IMR-90 (cell line): ENCODE results near the gene ANKRD11. TPM values are rescaled to one million over a fixed set of nuclear protein-coding genes. Genes with fewer than 3 reads are reported as not detected.

Source experiments
- ATAC-seq: fragments of 200-7000 bp; cut with Tn5 transposase; 2 replicates; pipeline ENCODE4 v1.9.1; 2020; ENCODE audit warnings: low read depth, mild to moderate bottlenecking, moderate library complexity
- BruUV-seq: library from RNA; stranded (reverse); fragments of 400-500 nt; replicated peaks from 2 replicates; lab custom pipeline; 2021; lab: Mats Ljungman, UMichigan
- CTCF ChIA-PET: fragments of 300-600 bp; formaldehyde crosslinking; extraction: SDS; loops from one replicate; lab custom pipeline; 2021; ENCODE audit warnings: antibody characterized with exemption; lab: Yijun Ruan, JAX
- POLR2A ChIA-PET: fragments of 300-600 bp; sonication (Branson Sonifier 250); formaldehyde crosslinking; loops from one replicate; lab custom pipeline; 2022; ENCODE audit warnings: antibody characterized with exemption; ENCODE audit not compliant: unreplicated experiment; lab: Charles Lee
- DNase-seq: peaks from one replicate; pipeline ENCODE4 v3.0.0; 2013
- H2AFZ ChIP-seq: replicated peaks from 2 replicates; pipeline ENCODE3; 2013; ENCODE audit warnings: low read length, mild to moderate bottlenecking; ENCODE audit not compliant: poor library complexity
- H2AK5ac ChIP-seq: 2 replicates; pipeline ENCODE4 v1.6.1; 2013; ENCODE audit warnings: low read depth, low read length, inconsistent platforms
- H2AK9ac ChIP-seq: replicated peaks from 2 replicates; pipeline ENCODE3; 2013; ENCODE audit warnings: mild to moderate bottlenecking, low read depth, low read length, moderate library complexity; ENCODE audit not compliant: poor library complexity
- H2BK120ac ChIP-seq: 2 replicates; pipeline ENCODE4 v1.6.1; 2013; ENCODE audit warnings: low read depth, low read length, inconsistent platforms
- H2BK15ac ChIP-seq: 3 replicates; pipeline ENCODE4 v1.6.1; 2013; ENCODE audit warnings: low read depth, low read length, inconsistent platforms
- H2BK20ac ChIP-seq: 2 replicates; pipeline ENCODE4 v1.6.1; 2013; ENCODE audit warnings: low read depth, mild to moderate bottlenecking, inconsistent platforms, low read length, moderate library complexity
- H2BK5ac ChIP-seq: 2 replicates; pipeline ENCODE4 v1.6.1; 2013; ENCODE audit warnings: mild to moderate bottlenecking, low read depth, low read length, inconsistent platforms; ENCODE audit not compliant: poor library complexity, severe bottlenecking
- H3K14ac ChIP-seq: replicated peaks from 2 replicates; pipeline ENCODE4 v1.6.1; 2013; ENCODE audit warnings: low read depth, low read length, inconsistent platforms
- H3K18ac ChIP-seq: 2 replicates; pipeline ENCODE4 v1.6.1; 2013; ENCODE audit warnings: low read depth, low read length, control low read depth
- H3K23ac ChIP-seq: 2 replicates; pipeline ENCODE4 v1.6.1; 2013; ENCODE audit warnings: low read depth, low read length, inconsistent platforms
- H3K27ac ChIP-seq: 2 replicates; pipeline ENCODE4 v1.5.1; 2013; ENCODE audit warnings: mild to moderate bottlenecking, control low read depth, low read length; ENCODE audit not compliant: insufficient read depth
- H3K27me3 ChIP-seq: 2 replicates; pipeline ENCODE4 v1.6.1; 2013; ENCODE audit warnings: low read length; ENCODE audit not compliant: control insufficient read depth, insufficient read depth
- H3K36me3 ChIP-seq: 2 replicates; pipeline ENCODE4 v1.6.1; 2013; ENCODE audit warnings: low read length, mixed read lengths; ENCODE audit not compliant: control insufficient read depth, insufficient read depth
- H3K4ac ChIP-seq: 2 replicates; pipeline ENCODE4 v1.6.1; 2013; ENCODE audit warnings: low read depth, low read length, inconsistent platforms
- H3K4me1 ChIP-seq: 2 replicates; pipeline ENCODE4 v1.6.1; 2013; ENCODE audit warnings: low read length, mixed read lengths; ENCODE audit not compliant: control insufficient read depth, insufficient read depth
- H3K4me2 ChIP-seq: 2 replicates; pipeline ENCODE4 v1.6.1; 2013; ENCODE audit warnings: low read depth, mild to moderate bottlenecking, control low read depth, low read length, moderate library complexity
- H3K4me3 ChIP-seq: 2 replicates; pipeline ENCODE4 v1.5.1; 2013; ENCODE audit warnings: low read depth, mild to moderate bottlenecking, control low read depth, low read length, moderate library complexity; ENCODE audit not compliant: insufficient read depth
- H3K56ac ChIP-seq: 2 replicates; pipeline ENCODE4 v1.6.1; 2013; ENCODE audit warnings: low read length, inconsistent platforms; ENCODE audit not compliant: insufficient read depth; ENCODE audit errors: extremely low read depth
- H3K79me1 ChIP-seq, 2 experiments: 2 replicates each; pipeline ENCODE4 v1.6.1; 2013; ENCODE audit warnings: low read length in 2 of 2, inconsistent platforms in 1 of 2, low read depth in 1 of 2
- H3K9ac ChIP-seq: 2 replicates; pipeline ENCODE4 v1.6.1; 2013; ENCODE audit warnings: low read depth, low read length, control low read depth
- H3K9me1 ChIP-seq: 2 replicates; pipeline ENCODE4 v1.6.1; 2013; ENCODE audit warnings: low read length, inconsistent platforms; ENCODE audit not compliant: insufficient read depth
- H3K9me3 ChIP-seq: 2 replicates; pipeline ENCODE4 v1.6.1; 2013; ENCODE audit warnings: low read length; ENCODE audit not compliant: control insufficient read depth, insufficient read depth
- H4K20me1 ChIP-seq: 2 replicates; pipeline ENCODE4 v1.6.1; 2013; ENCODE audit warnings: low read length, inconsistent platforms; ENCODE audit not compliant: insufficient read depth
- H4K5ac ChIP-seq: 2 replicates; pipeline ENCODE4 v1.6.1; 2013; ENCODE audit warnings: mild to moderate bottlenecking, low read depth, low read length, control low read depth
- H4K8ac ChIP-seq, 2 experiments: 2 replicates each; pipeline ENCODE4 v1.6.1; 2013; ENCODE audit warnings: low read depth in 2 of 2, low read length in 2 of 2, control low read depth in 1 of 2, inconsistent platforms in 1 of 2
- H4K91ac ChIP-seq: 2 replicates; pipeline ENCODE4 v1.6.1; 2013; ENCODE audit warnings: low read depth, low read length, inconsistent platforms; ENCODE audit not compliant: insufficient read depth
- BHLHE40 ChIP-seq: fragments of 150-350 bp; IDR thresholded peaks from 2 replicates; pipeline ENCODE4 v1.6.1; 2016; ENCODE audit warnings: mild to moderate bottlenecking, low read depth, low read length
- CEBPB ChIP-seq: IDR thresholded peaks from 2 replicates; pipeline ENCODE4 v1.6.1; 2012; ENCODE audit warnings: low read depth, low read length, improper control_type of control experiment
- CHD1 ChIP-seq: IDR thresholded peaks from 2 replicates; pipeline ENCODE4 v1.6.1; 2012; ENCODE audit warnings: low read depth, low read length, improper control_type of control experiment
- FOS ChIP-seq: fragments of 150-350 bp; IDR thresholded peaks from 2 replicates; pipeline ENCODE4 v1.6.1; 2016; ENCODE audit warnings: low read depth, low read length
- MAFK ChIP-seq: IDR thresholded peaks from 2 replicates; pipeline ENCODE4 v1.6.1; 2012; ENCODE audit warnings: low read depth, low read length, improper control_type of control experiment
- MAZ ChIP-seq: IDR thresholded peaks from 2 replicates; pipeline ENCODE4 v1.6.1; 2012; ENCODE audit warnings: low read depth, mild to moderate bottlenecking, low read length, improper control_type of control experiment, moderate library complexity, borderline replicate concordance
- MXI1 ChIP-seq: IDR thresholded peaks from 2 replicates; pipeline ENCODE4 v1.6.1; 2012; ENCODE audit warnings: low read depth, mild to moderate bottlenecking, low read length, moderate library complexity, borderline replicate concordance
- NFE2L2 ChIP-seq: fragments of 150-350 bp; IDR thresholded peaks from 2 replicates; pipeline ENCODE4 v1.6.1; 2016; ENCODE audit warnings: low read depth, mild to moderate bottlenecking, low read length
- POLR2A ChIP-seq: IDR thresholded peaks from 2 replicates; pipeline ENCODE4 v1.6.1; 2012; ENCODE audit warnings: mild to moderate bottlenecking, low read depth, low read length
- RAD21 ChIP-seq: IDR thresholded peaks from 2 replicates; pipeline ENCODE4 v1.6.1; 2012; ENCODE audit warnings: low read length, improper control_type of control experiment
- RCOR1 ChIP-seq: IDR thresholded peaks from 2 replicates; pipeline ENCODE4 v1.6.1; 2012; ENCODE audit warnings: mild to moderate bottlenecking, low read length, improper control_type of control experiment; ENCODE audit not compliant: insufficient replicate concordance
- RFX5 ChIP-seq: IDR thresholded peaks from 2 replicates; pipeline ENCODE4 v1.8.0; 2012; ENCODE audit warnings: low read depth, mild to moderate bottlenecking, low read length, moderate library complexity
- SMC3 ChIP-seq: fragments of 150-350 bp; IDR thresholded peaks from 2 replicates; pipeline ENCODE4 v1.6.1; 2016; ENCODE audit warnings: low read depth, mild to moderate bottlenecking, antibody characterized with exemption, low read length, moderate library complexity
- USF2 ChIP-seq: fragments of 150-350 bp; IDR thresholded peaks from 2 replicates; pipeline ENCODE4 v1.6.1; 2017; ENCODE audit warnings: mild to moderate bottlenecking, antibody characterized with exemption, low read length, low read depth
- WGBS, 2 experiments: methylation state at CpG; one replicate each; pipeline versions ENCODE4 v1.1.5 to v1.1.7; 2013; ENCODE audit warnings: missing lambda C conversion rate in 2 of 2; ENCODE audit not compliant: insufficient read length in 1 of 2; ENCODE audit errors: extremely low coverage in 2 of 2; 5-methylcytosine and 5-hydroxymethylcytosine counted together
- dilution Hi-C: fragments of 300-500 bp; cut with HindIII; formaldehyde crosslinking; loops from one replicate; pipeline ENCODE4 v1.14.3; 2018; ENCODE audit warnings: low sequenced_read_pairs; ENCODE audit not compliant: unreplicated experiment
- in situ Hi-C: fragments of 300-500 bp; cut with MboI; formaldehyde crosslinking; loops from 3 replicates; pipeline ENCODE4 v1.14.3; 2019; ENCODE audit warnings: low sequenced_read_pairs, inconsistent platforms, mixed read lengths
- intact Hi-C: fragments of 100-400 bp; cut with micrococcal nuclease; formaldehyde crosslinking; loops from 2 replicates; pipeline ENCODE4 v1.10.0; 2022
- polyA plus RNA-seq, 3 experiments: library from polyadenylated mRNA; depleted of rRNA; stranded (reverse); fragments of >200 nt; gene quantifications; 2 replicates each; pipeline ENCODE4 v1.2.3, GENCODE V29; 2012; ENCODE audit warnings: low replicate concordance in 1 of 3
- total RNA-seq: library from RNA; depleted of rRNA; stranded (reverse); fragments of >200 nt; gene quantifications from 2 replicates; pipeline ENCODE4 v1.2.3, GENCODE V29; 2012
- TF ChIP-seq, protein P1 (sequence below): conservative IDR thresholded peaks from 2 replicates; pipeline ENCODE4 v1.5.1; 2012; ENCODE audit warnings: mild to moderate bottlenecking, low read depth, low read length, improper control_type of control experiment
- TF ChIP-seq, protein P2 (sequence below): fragments of 150-350 bp; IDR thresholded peaks from 2 replicates; pipeline ENCODE4 v1.6.1; 2016; ENCODE audit warnings: low read depth, mild to moderate bottlenecking, low read length, moderate library complexity, borderline replicate concordance

ANKRD11 gene
- total and polyA plus RNA-seq, 2 of the 4 experiments (the other 2 are of a cell fraction) = 46.8 to 71.9 TPM

DNA sequence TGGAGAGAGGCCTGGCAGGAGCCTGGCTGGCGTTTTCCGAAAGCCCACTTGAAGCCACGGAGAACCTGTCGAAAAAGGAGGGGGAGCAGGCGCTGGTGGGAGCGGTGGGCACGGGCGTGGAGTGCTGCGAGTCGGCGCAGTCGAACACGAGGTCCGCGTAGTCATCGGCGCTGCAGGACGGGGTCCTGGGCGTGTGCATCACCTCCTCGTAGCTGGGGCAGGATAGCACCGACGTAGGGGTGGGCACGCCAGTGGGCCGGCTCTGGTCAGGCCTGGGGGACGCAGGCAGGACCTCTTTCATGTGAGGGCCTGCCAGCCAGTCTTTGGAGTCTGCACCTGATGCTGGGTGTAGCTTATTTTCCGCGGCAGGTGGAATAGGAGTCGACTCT lies 209.2 kb downstream of the ANKRD11 start:
- in situ Hi-C loops = no loop called here
- H3K9ac ChIP-seq = no peak overlapping the region
- intact Hi-C loops = no loop called here
- WGBS, 2 experiments = 98% methylated on average over 25 of the region's 28 CpGs; no CpG with 5 or more reads in 1 of the 2 experiments
- dilution Hi-C loops = no loop called here
- no peak overlapping the region for H3K18ac ChIP-seq
- no peak overlapping the region for H2BK120ac ChIP-seq
- H4K5ac ChIP-seq = no peak overlapping the region
- no peak overlapping the region for H3K27ac ChIP-seq
- H3K56ac ChIP-seq = no peak overlapping the region
- H4K91ac ChIP-seq = no peak overlapping the region
- H2AK9ac ChIP-seq = no peak overlapping the region
- no peaks in the 10 kb centered on the region for H3K4me1 ChIP-seq
- no peak for DNase-seq
- no peak overlapping the region for H2BK20ac ChIP-seq
- peaks cover 24% of the 10 kb centered on the region for H4K20me1 ChIP-seq
- no peak overlapping the region for H3K14ac ChIP-seq
- H3K9me1 ChIP-seq = no peaks in the 10 kb centered on the region
- no peak for ATAC-seq
- H4K8ac ChIP-seq = no peak overlapping the region
- no peak overlapping the region for H3K23ac ChIP-seq
- no peak overlapping the region for H2BK15ac ChIP-seq
- no peaks in the 10 kb centered on the region for H3K27me3 ChIP-seq
- peaks cover 23 to 49% of the 10 kb centered on the region in 2 experiments for H3K79me1 ChIP-seq
- peaks cover 74% of the 10 kb centered on the region for H3K36me3 ChIP-seq
- ChIA-PET CTCF (no interaction called here), POLR2A (no interaction called here)
- TF ChIP-seq SMC3 (no peak), RAD21 (no peak), MAZ (no peak), MAFK (no peak), USF2 (no peak), RFX5 (no peak), FOS (no peak), CHD1 (no peak), NFE2L2 (no peak), CEBPB (no peak), MXI1 (no peak), POLR2A (no peak), RCOR1 (no peak), BHLHE40 (no peak)
- TF ChIP-seq, protein P1, sequence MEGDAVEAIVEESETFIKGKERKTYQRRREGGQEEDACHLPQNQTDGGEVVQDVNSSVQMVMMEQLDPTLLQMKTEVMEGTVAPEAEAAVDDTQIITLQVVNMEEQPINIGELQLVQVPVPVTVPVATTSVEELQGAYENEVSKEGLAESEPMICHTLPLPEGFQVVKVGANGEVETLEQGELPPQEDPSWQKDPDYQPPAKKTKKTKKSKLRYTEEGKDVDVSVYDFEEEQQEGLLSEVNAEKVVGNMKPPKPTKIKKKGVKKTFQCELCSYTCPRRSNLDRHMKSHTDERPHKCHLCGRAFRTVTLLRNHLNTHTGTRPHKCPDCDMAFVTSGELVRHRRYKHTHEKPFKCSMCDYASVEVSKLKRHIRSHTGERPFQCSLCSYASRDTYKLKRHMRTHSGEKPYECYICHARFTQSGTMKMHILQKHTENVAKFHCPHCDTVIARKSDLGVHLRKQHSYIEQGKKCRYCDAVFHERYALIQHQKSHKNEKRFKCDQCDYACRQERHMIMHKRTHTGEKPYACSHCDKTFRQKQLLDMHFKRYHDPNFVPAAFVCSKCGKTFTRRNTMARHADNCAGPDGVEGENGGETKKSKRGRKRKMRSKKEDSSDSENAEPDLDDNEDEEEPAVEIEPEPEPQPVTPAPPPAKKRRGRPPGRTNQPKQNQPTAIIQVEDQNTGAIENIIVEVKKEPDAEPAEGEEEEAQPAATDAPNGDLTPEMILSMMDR = no peak
- TF ChIP-seq, protein P2, sequence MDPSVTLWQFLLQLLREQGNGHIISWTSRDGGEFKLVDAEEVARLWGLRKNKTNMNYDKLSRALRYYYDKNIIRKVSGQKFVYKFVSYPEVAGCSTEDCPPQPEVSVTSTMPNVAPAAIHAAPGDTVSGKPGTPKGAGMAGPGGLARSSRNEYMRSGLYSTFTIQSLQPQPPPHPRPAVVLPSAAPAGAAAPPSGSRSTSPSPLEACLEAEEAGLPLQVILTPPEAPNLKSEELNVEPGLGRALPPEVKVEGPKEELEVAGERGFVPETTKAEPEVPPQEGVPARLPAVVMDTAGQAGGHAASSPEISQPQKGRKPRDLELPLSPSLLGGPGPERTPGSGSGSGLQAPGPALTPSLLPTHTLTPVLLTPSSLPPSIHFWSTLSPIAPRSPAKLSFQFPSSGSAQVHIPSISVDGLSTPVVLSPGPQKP = no peak
- H3K4me3 ChIP-seq = no peak overlapping the region
- H3K9me3 ChIP-seq = no peaks in the 10 kb centered on the region
- H2BK5ac ChIP-seq = no peak overlapping the region
- BruUV-seq = no TSS peak
- no peak overlapping the region for H3K4me2 ChIP-seq
- H3K4ac ChIP-seq = no peak overlapping the region
- H2AFZ ChIP-seq = no peak overlapping the region
- no peak overlapping the region for H2AK5ac ChIP-seq
